Activated T-cell treated with anti-CD3 and anti-CD28 coated beads, Interleukin-2, amount 50 U/mL, for 72 hours (primary cell): ENCODE results near the gene TIAM2. TPM values are rescaled to one million over a fixed set of nuclear protein-coding genes. Genes with fewer than 3 reads are reported as not detected.
"Not testable (repeated sequence)": the region's sequence is repeated elsewhere in the genome, so short reads cannot be mapped to it uniquely, and the experiment has no call there.

Source experiments
- ATAC-seq, 2 donors: fragments of 150-1000 bp; cut with Tn5 transposase; replicated peaks in 1 of 2; 2 replicates each; pipeline ENCODE4 v1.10.0; 2021; ENCODE audit warnings: moderate library complexity in 2 of 2, mild to moderate bottlenecking in 1 of 2
- DNase-seq, 2 donors: peaks; one replicate each; pipeline ENCODE4 v3.0.0; 2021 to 2022; ENCODE audit warnings: mixed read lengths in 1 of 2
- H3K27ac Mint-ChIP-seq: one replicate; pipeline ENCODE4 v1.8.0; 2022; ENCODE audit warnings: mild to moderate bottlenecking, moderate library complexity, mixed read lengths
- H3K27me3 Mint-ChIP-seq: one replicate; pipeline ENCODE4 v1.8.0; 2022; ENCODE audit warnings: low read depth, mixed read lengths
- H3K36me3 Mint-ChIP-seq, 2 donors: one replicate each; pipeline ENCODE4 v1.8.0; 2022; ENCODE audit warnings: mixed read lengths in 2 of 2, mild to moderate bottlenecking in 1 of 2; ENCODE audit not compliant: insufficient read depth in 2 of 2
- H3K4me1 Mint-ChIP-seq: one replicate; pipeline ENCODE4 v1.8.0; 2022; ENCODE audit warnings: low read depth, mixed read lengths
- H3K4me3 Mint-ChIP-seq, 2 donors: one replicate each; pipeline ENCODE4 v1.8.0; 2022; ENCODE audit warnings: mild to moderate bottlenecking in 2 of 2, mixed read lengths in 2 of 2, moderate library complexity in 2 of 2
- H3K9me3 Mint-ChIP-seq, 2 donors: one replicate each; pipeline ENCODE4 v1.8.0; 2022; ENCODE audit warnings: mixed read lengths in 2 of 2
- total RNA-seq, 2 donors: library from RNA; stranded (reverse); gene quantifications; one replicate each; pipeline ENCODE4 v1.2.3, GENCODE V29; 2022

Gene TIAM2
- total RNA-seq, result 1 to 10 TPM; 8.3 to 9.7 TPM

- no peaks in the 10 kb centered on the region for H3K36me3 Mint-ChIP-seq
- H3K27ac Mint-ChIP-seq, result no peak within 1 kb of the TSS
- peak within 1 kb of the TSS; percentile 47 to 79 for H3K4me3 Mint-ChIP-seq
Measured at GRCh38 chr6:154995254-154996015, at the start of gene TIAM2. Gene TIAM2, plus strand, starts transcription at chr6:154995315. Its CDS starts 133,909 bp downstream, at chr6:155129224.

GRCh38 chr6:154950979-154951344 is 44.2 kb upstream of the TIAM2 start:
- Mint-ChIP-seq H3K9me3 (peaks cover 0 to 6% of the 10 kb centered on the region in 2 donors), H3K4me3 (no peak overlapping the region), H3K4me1 (peaks cover 14% of the 10 kb centered on the region), H3K27ac (no peak overlapping the region), H3K36me3 (peaks cover 3 to 7% of the 10 kb centered on the region in 2 donors), H3K27me3 (no peaks in the 10 kb centered on the region)
- ATAC-seq (no peak), DNase-seq (no peak)

More at GRCh38 chr6:154995254-154996015, at the start of gene TIAM2:
- Mint-ChIP-seq H3K4me1 (peaks cover 13% of the 10 kb centered on the region), H3K27me3 (peaks cover 29% of the 10 kb centered on the region), H3K9me3 (no peaks in the 10 kb centered on the region)
- DNase-seq (peak; percentile 52 to 59), ATAC-seq (peak; percentile 78 to 82)

- peaks cover 3 to 7% of the 10 kb centered on the region in 2 donors for H3K36me3 Mint-ChIP-seq
- no peaks in the 10 kb centered on the region for H3K27me3 Mint-ChIP-seq
- peak overlapping the region; percentile 1 to 6 for H3K4me3 Mint-ChIP-seq
- peaks cover 14% of the 10 kb centered on the region for H3K4me1 Mint-ChIP-seq
- DNase-seq (no peak), ATAC-seq (no peak)
- H3K27ac Mint-ChIP-seq, result no peak overlapping the region
- peaks cover 0 to 6% of the 10 kb centered on the region in 2 donors for H3K9me3 Mint-ChIP-seq
Measured at GRCh38 chr6:154951345-154952200, 43.5 kb upstream of the TIAM2 start.

GRCh38 chr6:154953644-154954043 is 41.5 kb upstream of the TIAM2 start:
- Mint-ChIP-seq H3K4me1 (peaks cover 14% of the 10 kb centered on the region), H3K36me3 (peaks cover 3 to 6% of the 10 kb centered on the region in 2 donors), H3K9me3 (peaks cover 0 to 6% of the 10 kb centered on the region in 2 donors), H3K27me3 (no peaks in the 10 kb centered on the region), H3K4me3 (no peak overlapping the region), H3K27ac (no peak overlapping the region)
- no peak for DNase-seq
- no peak for ATAC-seq

GRCh38 chr6:154954347-154954746 is 40.8 kb upstream of the TIAM2 start:
- H3K4me3 Mint-ChIP-seq, result no peak overlapping the region
- H3K9me3 Mint-ChIP-seq, result peaks cover 0 to 1% of the 10 kb centered on the region in 2 donors
- H3K27ac Mint-ChIP-seq, result no peak overlapping the region
- ATAC-seq, result no peak
- H3K36me3 Mint-ChIP-seq, result peaks cover 0 to 3% of the 10 kb centered on the region in 2 donors
- H3K4me1 Mint-ChIP-seq, result peaks cover 14% of the 10 kb centered on the region
- no peak for DNase-seq
- no peaks in the 10 kb centered on the region for H3K27me3 Mint-ChIP-seq

GRCh38 chr6:154956771-154957522 is 38.2 kb upstream of the TIAM2 start:
- Mint-ChIP-seq H3K4me1 (peaks cover 7% of the 10 kb centered on the region), H3K27me3 (no peaks in the 10 kb centered on the region), H3K9me3 (no peaks in the 10 kb centered on the region), H3K4me3 (no peak overlapping the region), H3K36me3 (no peaks in the 10 kb centered on the region), H3K27ac (no peak overlapping the region)
- DNase-seq, result no peak
- no peak for ATAC-seq

GRCh38 chr6:154958469-154958868 is 36.6 kb upstream of the TIAM2 start:
- DNase-seq (no peak), ATAC-seq (no peak)
- no peak overlapping the region for H3K4me3 Mint-ChIP-seq
- peaks cover 6% of the 10 kb centered on the region for H3K4me1 Mint-ChIP-seq
- H3K27me3 Mint-ChIP-seq, result no peaks in the 10 kb centered on the region
- no peak overlapping the region for H3K27ac Mint-ChIP-seq
- no peaks in the 10 kb centered on the region for H3K9me3 Mint-ChIP-seq
- H3K36me3 Mint-ChIP-seq, result no peaks in the 10 kb centered on the region

- ATAC-seq, result no peak
- Mint-ChIP-seq H3K27me3 (no peaks in the 10 kb centered on the region), H3K4me1 (peaks cover 6% of the 10 kb centered on the region), H3K36me3 (no peaks in the 10 kb centered on the region), H3K4me3 (no peak overlapping the region), H3K9me3 (no peaks in the 10 kb centered on the region), H3K27ac (no peak overlapping the region)
- DNase-seq, result no peak
Measured at GRCh38 chr6:154960299-154960843, 34.7 kb upstream of the TIAM2 start.

- no peaks in the 10 kb centered on the region for H3K27me3 Mint-ChIP-seq
- DNase-seq (no peak), ATAC-seq (no peak)
- no peak overlapping the region for H3K27ac Mint-ChIP-seq
- no peaks in the 10 kb centered on the region for H3K36me3 Mint-ChIP-seq
- peaks cover 6% of the 10 kb centered on the region for H3K4me1 Mint-ChIP-seq
- H3K9me3 Mint-ChIP-seq, result no peaks in the 10 kb centered on the region
- no peak overlapping the region for H3K4me3 Mint-ChIP-seq
Measured at GRCh38 chr6:154960854-154961530, 34.1 kb upstream of the TIAM2 start.

GRCh38 chr6:154962753-154963152 is 32.4 kb upstream of the TIAM2 start:
- no peak for ATAC-seq
- H3K27me3 Mint-ChIP-seq, result no peaks in the 10 kb centered on the region
- H3K4me1 Mint-ChIP-seq, result peaks cover 6% of the 10 kb centered on the region
- DNase-seq, result no peak
- H3K36me3 Mint-ChIP-seq, result peaks cover 0 to 2% of the 10 kb centered on the region in 2 donors
- no peak overlapping the region for H3K4me3 Mint-ChIP-seq
- H3K9me3 Mint-ChIP-seq, result no peaks in the 10 kb centered on the region
- H3K27ac Mint-ChIP-seq, result no peak overlapping the region

- not testable (repeated sequence) for DNase-seq, H3K4me3 Mint-ChIP-seq, H3K4me1 Mint-ChIP-seq, ATAC-seq, H3K36me3 Mint-ChIP-seq, H3K9me3 Mint-ChIP-seq, H3K27me3 Mint-ChIP-seq, H3K27ac Mint-ChIP-seq
Measured at GRCh38 chr6:154966065-154966770, 28.9 kb upstream of the TIAM2 start.

GRCh38 chr6:154969796-154970195 is 25.3 kb upstream of the TIAM2 start:
- ATAC-seq (no peak), DNase-seq (no peak)
- H3K36me3 Mint-ChIP-seq, result peaks cover 0 to 2% of the 10 kb centered on the region in 2 donors
- H3K4me1 Mint-ChIP-seq, result no peaks in the 10 kb centered on the region
- no peaks in the 10 kb centered on the region for H3K27me3 Mint-ChIP-seq
- H3K27ac Mint-ChIP-seq, result no peak overlapping the region
- no peak overlapping the region for H3K4me3 Mint-ChIP-seq
- H3K9me3 Mint-ChIP-seq, result no peaks in the 10 kb centered on the region
